Liver (tissue), 9 donors: ENCODE measurements around the gene CELA2A. TPM values are rescaled to one million over a fixed set of nuclear protein-coding genes. Genes with fewer than 3 reads are reported as not detected.
"Not testable (repeated sequence)": the region's sequence is repeated elsewhere in the genome, so short reads cannot be mapped to it uniquely, and the experiment has no call there.

Experiments used
- DNase-seq: peaks from one replicate; pipeline ENCODE4 v3.0.0-alpha.2; 2017; ENCODE audit warnings: low spot score
- H3K27ac ChIP-seq, 2 donors: one replicate each; pipeline ENCODE4 v1.7.0; 2013; ENCODE audit warnings: inconsistent platforms in 2 of 2, low read length in 2 of 2, control low read depth in 1 of 2, low read depth in 1 of 2, mild to moderate bottlenecking in 1 of 2
- H3K27me3 ChIP-seq, 4 donors: one replicate each; pipeline versions ENCODE4 v1.6.1 to v1.7.0; 2013; ENCODE audit warnings: low read length in 3 of 4, inconsistent platforms in 1 of 4, mild to moderate bottlenecking in 1 of 4, moderate library complexity in 1 of 4; ENCODE audit not compliant: control insufficient read depth in 4 of 4, insufficient read depth in 4 of 4
- H3K36me3 ChIP-seq, 4 donors: one replicate each; pipeline versions ENCODE4 v1.6.1 to v1.7.0; 2013; ENCODE audit warnings: low read length in 3 of 4, mild to moderate bottlenecking in 3 of 4, low read depth in 1 of 4, moderate library complexity in 1 of 4; ENCODE audit not compliant: control insufficient read depth in 4 of 4, insufficient read depth in 3 of 4
- H3K4me1 ChIP-seq, 4 donors: one replicate each; pipeline versions ENCODE4 v1.6.1 to v1.7.0; 2013; ENCODE audit warnings: low read length in 3 of 4, mild to moderate bottlenecking in 3 of 4, moderate library complexity in 1 of 4; ENCODE audit not compliant: control insufficient read depth in 4 of 4, insufficient read depth in 4 of 4
- H3K4me3 ChIP-seq, 3 donors: one replicate each; pipeline versions ENCODE4 v1.6.1 to v1.7.0; 2013; ENCODE audit warnings: low read length in 3 of 3, control low read depth in 1 of 3, low read depth in 1 of 3, mild to moderate bottlenecking in 1 of 3
- H3K9ac ChIP-seq, 2 donors: one replicate each; pipeline ENCODE4 v1.7.0; 2013; ENCODE audit warnings: low read length in 2 of 2, mild to moderate bottlenecking in 2 of 2, moderate library complexity in 2 of 2, control low read depth in 1 of 2, low read depth in 1 of 2
- H3K9me3 ChIP-seq, 4 donors: one replicate each; pipeline versions ENCODE4 v1.6.1 to v1.7.0; 2013; ENCODE audit warnings: low read length in 3 of 4; ENCODE audit not compliant: control insufficient read depth in 4 of 4
- CTCF ChIP-seq: fragments of 150-350 bp; IDR thresholded peaks from 2 replicates; pipeline ENCODE4 v1.5.1; 2017; ENCODE audit warnings: improper control_type of control experiment, low read depth, low read length; ENCODE audit not compliant: missing input control
- EGR1 ChIP-seq, 2 donors: IDR thresholded peaks; 2 replicates each; pipeline ENCODE4 v1.6.1; 2016 to 2018; ENCODE audit warnings: antibody characterized with exemption in 2 of 2, low read depth in 2 of 2
- FOXA1 ChIP-seq: IDR thresholded peaks from 2 replicates; pipeline ENCODE4 v1.6.1; 2016; ENCODE audit warnings: antibody characterized with exemption
- FOXA2 ChIP-seq: IDR thresholded peaks from 2 replicates; pipeline ENCODE4 v1.6.1; 2016; ENCODE audit warnings: antibody characterized with exemption
- GABPA ChIP-seq, 2 donors: IDR thresholded peaks in 1 of 2; conservative IDR thresholded peaks in 1 of 2; 2 replicates each; pipeline ENCODE4 v1.6.1; 2016; ENCODE audit warnings: antibody characterized with exemption in 2 of 2, mild to moderate bottlenecking in 1 of 2, moderate library complexity in 1 of 2
- HNF4A ChIP-seq, 2 donors: conservative IDR thresholded peaks; 2 replicates each; pipeline ENCODE4 v1.6.1; 2016; ENCODE audit warnings: antibody characterized with exemption in 2 of 2, mild to moderate bottlenecking in 2 of 2
- JUND ChIP-seq, 2 donors: IDR thresholded peaks; 2 replicates each; pipeline ENCODE4 v1.6.1; 2016; ENCODE audit warnings: antibody characterized with exemption in 2 of 2
- MAX ChIP-seq: IDR thresholded peaks from 2 replicates; pipeline ENCODE4 v1.6.1; 2016; ENCODE audit warnings: antibody characterized with exemption
- NR2F2 ChIP-seq: IDR thresholded peaks from 2 replicates; pipeline ENCODE4 v1.6.1; 2016; ENCODE audit warnings: antibody characterized with exemption
- RAD21 ChIP-seq, 2 donors: IDR thresholded peaks; 2 replicates each; pipeline ENCODE4 v1.6.1; 2016; ENCODE audit warnings: antibody characterized with exemption in 2 of 2, mild to moderate bottlenecking in 2 of 2
- REST ChIP-seq: IDR thresholded peaks from 2 replicates; pipeline ENCODE4 v1.6.1; 2016; ENCODE audit warnings: antibody characterized with exemption, mild to moderate bottlenecking
- RXRA ChIP-seq, 2 donors: IDR thresholded peaks; 2 replicates each; pipeline ENCODE4 v1.6.1; 2017 to 2018; ENCODE audit warnings: antibody characterized with exemption in 2 of 2, mild to moderate bottlenecking in 1 of 2
- TAF1 ChIP-seq: conservative IDR thresholded peaks from 2 replicates; pipeline ENCODE4 v1.6.1; 2016; ENCODE audit warnings: antibody characterized with exemption, mild to moderate bottlenecking
- YY1 ChIP-seq: IDR thresholded peaks from 2 replicates; pipeline ENCODE4 v1.6.1; 2016; ENCODE audit warnings: antibody characterized with exemption, mild to moderate bottlenecking
- ZBTB33 ChIP-seq: IDR thresholded peaks from 2 replicates; pipeline ENCODE4 v1.6.1; 2016; ENCODE audit warnings: antibody characterized with exemption
- WGBS: extraction: QIAGEN DNeasy Blood & Tissue Kit; methylation state at CpG from one replicate; pipeline ENCODE4 v1.1.7; 2013; 5-methylcytosine and 5-hydroxymethylcytosine counted together
- polyA plus RNA-seq, 2 donors: library from polyadenylated mRNA; stranded (reverse) in 1 of 2; unstranded in 1 of 2; fragments of 200-250 nt in 1 of 2; fragments of >200 nt in 1 of 2; fragmentation: Nextera tagmentation in 1 of 2; extraction: Ambion mirVana in 1 of 2; gene quantifications; one replicate each; pipeline versions ENCODE4 v1.2.1 to v1.2.3, GENCODE V29; 2013 to 2015
- total RNA-seq, 2 donors: library from RNA; depleted of rRNA; stranded (reverse); fragments of >200 nt; gene quantifications; one replicate each; pipeline ENCODE4 v1.2.3, GENCODE V29; 2014
- donor health status: healthy.
- donor health status: healthy.
- donor health status: healthy.
- donor health status: healthy.
- donor health status: healthy.

Gene CELA2A
- total and polyA plus RNA-seq, 4 donors: not detected

- Histone ChIP-seq H3K4me1 (no peaks in the 10 kb centered on the region), H3K36me3 (peaks cover 2 to 16% (median 5%) of the 10 kb centered on the region in 4 donors), H3K9ac (no peak overlapping the region), H3K9me3 (no peaks in the 10 kb centered on the region), H3K4me3 (no peak overlapping the region), H3K27ac (no peak overlapping the region), H3K27me3 (no peaks in the 10 kb centered on the region)
- DNase-seq: no peak
- TF ChIP-seq HNF4A (conservative IDR thresholded peaks at IDR 0.05) (no peak), YY1 (no peak), TAF1 (no peak), RXRA (IDR thresholded peaks at IDR 0.05) (no peak), REST (no peak), RAD21 (IDR thresholded peaks at IDR 0.05) (no peak), FOXA2 (no peak), EGR1 (IDR thresholded peaks at IDR 0.05; ENCODE audit: low read depth in 2 of 2) (no peak)
- WGBS: 89% methylated on average over 13 of the region's 13 CpGs
These were observed 32.7 kb downstream of the CELA2A start for GRCh38 chr1:15489052-15489736.

- WGBS: 92% methylated on average over 4 of the region's 4 CpGs
- not testable (repeated sequence) for H3K27ac ChIP-seq, H3K4me3 ChIP-seq, H3K9me3 ChIP-seq, H3K9ac ChIP-seq, H3K27me3 ChIP-seq, DNase-seq, H3K4me1 ChIP-seq
- peaks cover 5 to 21% (median 9%) of the 10 kb centered on the region in 4 donors for H3K36me3 ChIP-seq
These were observed 34.5 kb downstream of the CELA2A start for GRCh38 chr1:15491010-15491409.

GRCh38 chr1:15492596-15492995 is 36.1 kb downstream of the CELA2A start:
- Histone ChIP-seq H3K27ac (no peak overlapping the region), H3K36me3 (peaks cover 3 to 21% (median 9%) of the 10 kb centered on the region in 4 donors), H3K4me3 (no peak overlapping the region), H3K27me3 (no peaks in the 10 kb centered on the region), H3K9ac (no peak overlapping the region), H3K4me1 (no peaks in the 10 kb centered on the region), H3K9me3 (no peaks in the 10 kb centered on the region)
- WGBS: 87% methylated on average over 5 of the region's 5 CpGs
- DNase-seq: no peak
- no peak for TF ChIP-seq EGR1 (IDR thresholded peaks at IDR 0.05; ENCODE audit: low read depth in 2 of 2)
- TF ChIP-seq RXRA (IDR thresholded peaks at IDR 0.05): no peak
- TF ChIP-seq HNF4A (conservative IDR thresholded peaks at IDR 0.05): no peak
- no peak for TF ChIP-seq FOXA1
- no peak for TF ChIP-seq YY1
- TF ChIP-seq GABPA (IDR thresholded peaks at IDR 0.05 in 1 of 2, conservative IDR thresholded peaks at IDR 0.05 in 1 of 2): no peak
- no peak for TF ChIP-seq FOXA2
- TF ChIP-seq ZBTB33: no peak
- TF ChIP-seq REST: no peak
- TF ChIP-seq NR2F2: no peak
- TF ChIP-seq RAD21 (IDR thresholded peaks at IDR 0.05): no peak
- TF ChIP-seq MAX: no peak
- TF ChIP-seq CTCF: no peak
- no peak for TF ChIP-seq JUND (IDR thresholded peaks at IDR 0.05)
- TF ChIP-seq TAF1: no peak
